ENCODE measurements around the gene CDC42BPB. TPM values are rescaled to one million over a fixed set of nuclear protein-coding genes. Genes with fewer than 3 reads are reported as not detected.

The CDC42BPB gene
- total and polyA plus RNA-seq, 11 donors: 31.1 to 124 (median 68.9) TPM

- peak overlapping the region in 1 of 12 donors; percentile 44 for H3K27ac ChIP-seq
- 79 to 83% (median 80%) methylated on average over 17 to 21 of the region's 21 CpGs for WGBS, 4 donors
- peak in 2 of 5 donors; percentile 25 to 59 for DNase-seq
Observed at GRCh38 chr14:103070971-103071542, 13.7 kb upstream of the CDC42BPB start.

GRCh38 chr14:103070263-103070885 is 13.0 kb upstream of the CDC42BPB start:
- no peaks in the 10 kb centered on the region for H3K36me3 ChIP-seq
- WGBS, 4 donors: 89 to 91% (median 89%) methylated on average over 6 to 8 of the region's 8 CpGs
- no peak overlapping the region for H3K27ac ChIP-seq
- H3K9me3 ChIP-seq: no peaks in the 10 kb centered on the region
- TF ChIP-seq POLR2A (IDR thresholded peaks at IDR 0.05): no peak
- TF ChIP-seq CTCF (IDR thresholded peaks at IDR 0.05): no peak
- H3K4me3 ChIP-seq: no peak overlapping the region
- ATAC-seq (no peak), DNase-seq (no peak)
- peaks cover 3 to 56% (median 27%) of the 10 kb centered on the region in 12 donors for H3K4me1 ChIP-seq
- intact Hi-C loops (cut with DNase I): loop anchor here in 1 of 10 donors (10.0 kb wide), 1 partner anchor 224 kb away; no protein-coding TSS in a partner anchor
- no peaks in the 10 kb centered on the region for H3K27me3 ChIP-seq

More at GRCh38 chr14:103070971-103071542, 13.7 kb upstream of the CDC42BPB start:
- intact Hi-C loops (cut with DNase I): loop anchor here in 1 of 10 donors (10.0 kb wide), 1 partner anchor 224 kb away; no protein-coding TSS in a partner anchor
- ATAC-seq: no peak
- Histone ChIP-seq H3K9me3 (no peaks in the 10 kb centered on the region), H3K4me3 (no peak overlapping the region), H3K36me3 (no peaks in the 10 kb centered on the region), H3K27me3 (no peaks in the 10 kb centered on the region), H3K4me1 (peaks cover 3 to 57% (median 29%) of the 10 kb centered on the region in 12 donors)
- TF ChIP-seq POLR2A (IDR thresholded peaks at IDR 0.05) (no peak), CTCF (IDR thresholded peaks at IDR 0.05) (no peak)

- H3K27ac ChIP-seq: peak overlapping the region in 2 of 12 donors; percentile 51 to 71
- WGBS, 4 donors: 76 to 85% (median 80%) methylated on average over 21 to 22 of the region's 22 CpGs
Observed at GRCh38 chr14:103068351-103069073, 11.2 kb upstream of the CDC42BPB start.

More at GRCh38 chr14:103068351-103069073, 11.2 kb upstream of the CDC42BPB start:
- ATAC-seq: no peak
- TF ChIP-seq CTCF (IDR thresholded peaks at IDR 0.05): no peak
- TF ChIP-seq POLR2A (IDR thresholded peaks at IDR 0.05): no peak
- no peaks in the 10 kb centered on the region for H3K9me3 ChIP-seq
- no peak overlapping the region for H3K4me3 ChIP-seq
- DNase-seq: no peak
- intact Hi-C loops (cut with DNase I): no loop called here
- H3K36me3 ChIP-seq: no peaks in the 10 kb centered on the region
- peaks cover 0 to 38% (median 13%) of the 10 kb centered on the region in 12 donors for H3K4me1 ChIP-seq
- H3K27me3 ChIP-seq: no peaks in the 10 kb centered on the region
